ENCODE results near the gene IDH3G. TPM values are rescaled to one million over a fixed set of nuclear protein-coding genes. Genes with fewer than 3 reads are reported as not detected.
A peak's percentile ranks its signal among the peaks of the same experiment; 100 is the strongest.

The IDH3G gene
- total RNA-seq, 1 experiment from 2014 or later, result 43.2 TPM

- DNase-seq, result peak; percentile 22
- Histone ChIP-seq H2BK120ac (ENCODE audit: low read depth, low read length, poor library complexity, severe bottlenecking) (no peak overlapping the region), H3T11ph (ENCODE audit: low read length) (no peak overlapping the region)
Observed at GRCh38 chrX:153769865-153770600, 24.1 kb downstream of the IDH3G start.

More at GRCh38 chrX:153769865-153770600, 24.1 kb downstream of the IDH3G start:
- no peak overlapping the region for H3K27ac Mint-ChIP-seq
- Histone ChIP-seq H3K4ac (ENCODE audit: low read depth, low read length) (no peak overlapping the region), H3K79me1 (ENCODE audit: insufficient read depth, low read depth, low read length, poor library complexity, severe bottlenecking) (no peaks in the 10 kb centered on the region), H3K9me3 (ENCODE audit: control insufficient read depth, low read depth, low read length) (no peaks in the 10 kb centered on the region), H2BK15ac (ENCODE audit: low read depth, low read length) (no peak overlapping the region), H3K18ac (ENCODE audit: insufficient read length, low read depth, low read length) (no peak overlapping the region), H2AK5ac (ENCODE audit: insufficient read length, low read length) (no peak overlapping the region), H3K23ac (ENCODE audit: insufficient read length, low read depth, low read length) (no peak overlapping the region), H3K79me2 (ENCODE audit: insufficient read depth, low read length) (no peaks in the 10 kb centered on the region), H2BK20ac (ENCODE audit: low read depth, low read length, poor library complexity, severe bottlenecking) (no peak overlapping the region), H3K56ac (ENCODE audit: insufficient read length, low read depth, low read length) (no peak overlapping the region), H2BK5ac (ENCODE audit: insufficient read length, low read length) (no peak overlapping the region), H3K27me3 (ENCODE audit: insufficient read depth, low read length) (no peaks in the 10 kb centered on the region), H3K9ac (ENCODE audit: extremely low read depth, insufficient read length, low read length) (no peak overlapping the region), H3K14ac (ENCODE audit: insufficient read depth, low read length) (no peak overlapping the region; the same call in 1 of the 2 replicates), H2AFZ (ENCODE audit: low read length) (no peak overlapping the region), H4K5ac (ENCODE audit: insufficient read length, low read depth, low read length) (no peak overlapping the region), H3K27ac (ENCODE audit: insufficient read length, low read depth, low read length) (no peak overlapping the region), H4K91ac (ENCODE audit: insufficient read length, low read depth, low read length) (no peak overlapping the region), H3K23me2 (ENCODE audit: insufficient read length, low read depth, low read length, poor library complexity, severe bottlenecking) (no peaks in the 10 kb centered on the region), H4K8ac (replicated peaks; ENCODE audit: insufficient read length, low read depth, low read length) (no peak overlapping the region), H3K4me1 (ENCODE audit: insufficient read depth, low read length) (no peaks in the 10 kb centered on the region), H2BK12ac (ENCODE audit: insufficient read length, low read depth, low read length) (no peak overlapping the region), H4K20me1 (ENCODE audit: control insufficient read depth, insufficient read depth, insufficient read length) (no peaks in the 10 kb centered on the region), H3K4me2 (ENCODE audit: insufficient read depth, insufficient read length, low read length) (no peak overlapping the region)
- H3K4me1 Mint-ChIP-seq, result peaks cover 2 to 6% of the 10 kb centered on the region in 2 experiments; a peak in 3 of 4 replicates
- no CpG with 5 or more reads among the region's 25 CpGs for WGBS (ENCODE audit: extremely low coverage, insufficient read length, low lambda C conversion rate)
- no peak for TF ChIP-seq CTCF (conservative IDR thresholded peaks at IDR 0.05)
- peak overlapping the region in 1 of 2 experiments; percentile 50; a peak in 1 of 5 replicates for H3K4me3 Mint-ChIP-seq
- peaks cover 24 to 52% of the 10 kb centered on the region in 2 experiments for H3K9me3 Mint-ChIP-seq
- H3K36me3 Mint-ChIP-seq (ENCODE audit: insufficient read depth in 1 of 3, low read depth in 3 of 3), result no peaks in the 10 kb centered on the region; a peak in 1 of 7 replicates
- H3K27me3 Mint-ChIP-seq (ENCODE audit: low read depth), result peaks cover 5% of the 10 kb centered on the region; the same call in 1 of the 2 replicates

Data from H9 (cell line).